GM13977 (cell line): ENCODE data around the gene ADK.

ENCODE experiments used
- DNase-seq: peaks from one replicate; pipeline ENCODE4 v3.0.0; 2012; ENCODE audit warnings: low spot score
- in situ Hi-C: fragments of 300-500 bp; cut with MboI; formaldehyde crosslinking; loops from one replicate; pipeline ENCODE4 v1.12.0; 2022; ENCODE audit warnings: low sequenced_read_pairs, low pct_unique_long_range_greater_than_20kb, mixed read lengths, inconsistent platforms; ENCODE audit not compliant: unreplicated experiment
- TF ChIP-seq, protein P1 (sequence below): IDR thresholded peaks from 2 replicates; pipeline ENCODE4 v1.5.1; 2012; ENCODE audit warnings: mild to moderate bottlenecking, control low read depth; ENCODE audit not compliant: insufficient read depth; ENCODE audit errors: extremely low read depth, missing control alignments

Gene ADK

DNA sequence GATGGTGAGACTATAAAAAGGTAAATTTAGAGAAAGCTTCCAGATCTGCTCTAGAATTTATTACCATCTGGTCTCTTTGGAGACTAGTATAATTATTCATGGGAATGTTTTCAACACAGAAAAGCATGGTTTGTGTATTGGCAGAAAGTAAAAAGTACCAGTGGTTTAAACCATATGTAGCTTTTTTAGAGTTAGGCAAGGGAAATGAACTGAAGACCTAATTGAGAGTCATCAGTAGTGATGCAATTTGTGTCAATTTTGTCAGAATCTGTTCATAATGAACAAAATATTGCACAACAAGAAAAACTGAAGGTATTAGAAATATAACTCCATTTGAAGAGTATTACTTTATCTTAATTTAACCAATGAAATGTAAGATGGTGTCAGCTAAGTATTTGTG lies 181.4 kb downstream of the ADK start:
- in situ Hi-C loops: no loop called here
- no peak for DNase-seq
- TF ChIP-seq, protein P1, sequence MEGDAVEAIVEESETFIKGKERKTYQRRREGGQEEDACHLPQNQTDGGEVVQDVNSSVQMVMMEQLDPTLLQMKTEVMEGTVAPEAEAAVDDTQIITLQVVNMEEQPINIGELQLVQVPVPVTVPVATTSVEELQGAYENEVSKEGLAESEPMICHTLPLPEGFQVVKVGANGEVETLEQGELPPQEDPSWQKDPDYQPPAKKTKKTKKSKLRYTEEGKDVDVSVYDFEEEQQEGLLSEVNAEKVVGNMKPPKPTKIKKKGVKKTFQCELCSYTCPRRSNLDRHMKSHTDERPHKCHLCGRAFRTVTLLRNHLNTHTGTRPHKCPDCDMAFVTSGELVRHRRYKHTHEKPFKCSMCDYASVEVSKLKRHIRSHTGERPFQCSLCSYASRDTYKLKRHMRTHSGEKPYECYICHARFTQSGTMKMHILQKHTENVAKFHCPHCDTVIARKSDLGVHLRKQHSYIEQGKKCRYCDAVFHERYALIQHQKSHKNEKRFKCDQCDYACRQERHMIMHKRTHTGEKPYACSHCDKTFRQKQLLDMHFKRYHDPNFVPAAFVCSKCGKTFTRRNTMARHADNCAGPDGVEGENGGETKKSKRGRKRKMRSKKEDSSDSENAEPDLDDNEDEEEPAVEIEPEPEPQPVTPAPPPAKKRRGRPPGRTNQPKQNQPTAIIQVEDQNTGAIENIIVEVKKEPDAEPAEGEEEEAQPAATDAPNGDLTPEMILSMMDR: no peak

DNA sequence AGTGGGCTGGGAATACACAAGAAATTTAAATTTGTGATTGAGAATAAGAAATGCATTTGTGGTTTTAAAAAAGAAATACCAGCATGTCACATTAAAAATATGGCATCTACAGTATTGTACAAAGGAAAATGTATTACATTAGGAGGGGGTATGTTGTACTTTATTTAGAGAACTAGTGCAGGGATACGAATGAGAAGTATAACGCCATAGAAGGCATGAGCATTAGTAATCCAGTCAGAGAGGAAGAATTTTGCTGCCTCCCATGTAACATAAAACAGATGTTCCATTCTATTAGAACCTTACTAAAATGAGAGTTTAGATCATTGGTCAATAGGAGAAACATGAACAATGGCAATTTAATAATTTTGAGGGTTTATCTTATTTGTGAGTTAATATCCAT lies 182.2 kb downstream of the ADK start:
- in situ Hi-C loops: no loop called here
- TF ChIP-seq, protein P1: no peak

DNA sequence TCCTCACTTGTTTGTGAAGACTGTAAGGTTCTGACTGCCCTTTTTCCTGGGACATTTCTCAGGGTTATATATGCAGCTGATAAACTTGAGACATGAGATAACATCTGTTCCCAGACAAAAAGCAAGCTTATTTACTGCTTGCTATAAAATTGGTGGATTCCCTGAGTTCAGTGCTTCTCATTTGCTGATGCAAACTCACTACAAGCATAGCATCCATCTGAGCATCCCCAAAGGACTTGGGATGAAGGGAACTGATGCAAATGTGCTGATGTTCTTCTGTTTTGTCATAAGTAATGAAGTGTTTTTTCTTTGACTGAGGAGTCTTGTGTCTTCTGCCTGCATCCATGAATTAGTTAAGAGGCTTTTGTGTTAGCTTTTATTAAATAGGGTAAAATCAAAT lies 183.2 kb downstream of the ADK start:
- TF ChIP-seq, protein P1: no peak
- in situ Hi-C loops: no loop called here
- DNase-seq: no peak

More for the DNA sequence above, 182.2 kb downstream of the ADK start:
- DNase-seq: no peak

DNA sequence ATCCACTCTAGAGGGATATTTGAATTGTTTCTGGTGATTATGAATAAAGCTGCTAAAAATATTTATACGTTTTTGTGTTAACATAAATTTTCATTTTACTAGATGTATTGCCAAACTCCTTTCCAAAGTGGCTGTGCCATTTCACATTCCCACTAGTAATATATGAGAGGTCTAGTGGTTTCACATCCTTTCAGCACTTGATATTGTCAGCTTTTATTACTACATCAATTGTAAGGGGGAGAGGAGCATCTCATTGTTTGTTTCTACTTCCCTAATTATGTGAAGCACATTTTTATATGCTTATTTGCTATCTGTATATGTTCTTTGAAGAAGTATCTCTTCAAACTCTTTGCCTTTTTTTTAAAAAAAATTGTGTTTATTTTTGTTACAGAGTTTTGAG lies 184.5 kb downstream of the ADK start:
- TF ChIP-seq, protein P1: no peak
- in situ Hi-C loops: no loop called here
- no peak for DNase-seq

DNA sequence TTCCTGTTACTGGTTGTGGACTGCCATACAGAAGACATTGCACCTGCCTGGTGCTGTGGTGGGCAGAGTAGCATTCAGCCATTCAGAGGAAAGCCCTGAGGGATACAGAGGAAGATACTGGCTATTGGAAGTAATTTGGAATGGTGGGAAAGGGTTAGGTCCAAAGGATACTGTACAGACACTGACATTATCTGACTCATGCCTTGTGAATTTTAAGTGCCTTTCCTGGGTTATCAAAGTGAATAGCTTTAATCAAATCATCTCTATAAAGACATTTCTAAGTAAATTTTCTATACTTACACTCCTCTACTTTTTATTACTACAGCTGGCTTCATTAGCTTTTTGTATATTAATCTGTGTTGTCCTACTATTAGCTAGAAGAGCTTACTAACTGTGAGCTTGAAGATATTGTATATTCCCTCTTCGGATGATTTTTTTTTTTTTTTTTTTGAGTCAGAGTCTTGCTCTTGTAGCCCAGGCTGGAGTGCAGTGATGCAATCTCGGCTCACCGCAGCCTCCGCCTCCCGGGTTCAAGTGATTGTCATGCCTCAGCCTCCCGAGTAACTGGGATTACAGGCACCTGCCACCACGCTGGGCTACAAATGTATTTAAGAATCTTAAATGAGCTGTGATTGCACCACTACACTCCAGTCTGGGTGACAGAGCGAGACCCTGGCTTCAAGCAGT lies 186.5 kb downstream of the ADK start:
- TF ChIP-seq, protein P1: no peak
- in situ Hi-C loops: no loop called here
- no peak for DNase-seq

DNA sequence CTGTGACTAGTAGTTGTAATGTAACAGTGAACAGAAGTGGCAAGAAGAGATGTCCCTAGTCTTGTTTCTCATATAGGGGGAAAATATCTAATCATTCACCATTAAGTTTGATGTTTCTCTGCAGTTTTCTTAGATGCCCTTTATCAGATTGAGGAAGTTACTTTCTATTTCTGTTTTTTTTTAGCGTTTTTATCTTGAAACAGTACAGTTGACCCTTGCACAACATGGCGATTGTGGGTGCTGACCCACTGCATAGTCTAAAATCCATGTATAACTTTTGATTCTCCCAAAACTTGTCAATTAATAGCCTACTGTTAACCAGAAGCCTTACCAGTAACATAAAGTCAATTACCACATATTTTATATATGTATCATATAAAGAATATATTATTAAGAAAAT lies 192.0 kb downstream of the ADK start:
- no peak for DNase-seq
- in situ Hi-C loops: no loop called here
- TF ChIP-seq, protein P1: no peak
